ENCODE data around the gene HDAC4.
A peak's percentile ranks its signal among the peaks of the same experiment; 100 is the strongest.

Gene HDAC4

GRCh38 chr2:239341840-239342239, 59.0 kb downstream of the HDAC4 start:
- Histone ChIP-seq H3K4me2 (ENCODE audit: low read depth, low read length, poor library complexity, severe bottlenecking) (no peak overlapping the region), H3K36me3 (ENCODE audit: insufficient read depth, low read length) (no peaks in the 10 kb centered on the region), H2AFZ (ENCODE audit: low read length) (no peak overlapping the region), H3K9me3 (ENCODE audit: insufficient read depth, low read depth, low read length) (no peaks in the 10 kb centered on the region), H3K9ac (ENCODE audit: low read depth, low read length, poor library complexity, severe bottlenecking) (no peak overlapping the region), H3K79me2 (ENCODE audit: insufficient read depth, low read length) (peaks cover 45% of the 10 kb centered on the region), H3F3A (ENCODE audit: low read depth) (no peaks in the 10 kb centered on the region), H4K20me1 (ENCODE audit: insufficient read depth, low read length, poor library complexity, severe bottlenecking) (no peaks in the 10 kb centered on the region), H3K27me3 (ENCODE audit: insufficient read depth, low read length, poor library complexity, severe bottlenecking) (no peaks in the 10 kb centered on the region), H3K4me3 (ENCODE audit: low read length, poor library complexity, severe bottlenecking) (no peak overlapping the region), H3K4me1 (ENCODE audit: insufficient read depth, low read length, poor library complexity, severe bottlenecking) (peaks cover 24% of the 10 kb centered on the region), H3K9me2 (replicated peaks; ENCODE audit: low read depth, low read length) (no peaks in the 10 kb centered on the region)
- no peak for TF ChIP-seq CTCF (conservative IDR thresholded peaks at IDR 0.05; ENCODE audit: low read length)
- TF ChIP-seq EZH2phosphoT487 (IDR thresholded peaks at IDR 0.05; ENCODE audit: borderline replicate concordance), result no peak

- H3F3A ChIP-seq (ENCODE audit: low read depth), result no peaks in the 10 kb centered on the region
- H3K36me3 ChIP-seq (ENCODE audit: insufficient read depth, low read length), result no peaks in the 10 kb centered on the region
- H3K27me3 ChIP-seq (ENCODE audit: insufficient read depth, low read length, poor library complexity, severe bottlenecking), result no peaks in the 10 kb centered on the region
- peaks cover 24% of the 10 kb centered on the region for H3K4me1 ChIP-seq (ENCODE audit: insufficient read depth, low read length, poor library complexity, severe bottlenecking)
- no peak overlapping the region for H2AFZ ChIP-seq (ENCODE audit: low read length)
- H3K4me3 ChIP-seq (ENCODE audit: low read length, poor library complexity, severe bottlenecking), result no peak overlapping the region
- H4K20me1 ChIP-seq (ENCODE audit: insufficient read depth, low read length, poor library complexity, severe bottlenecking), result no peaks in the 10 kb centered on the region
- TF ChIP-seq EZH2phosphoT487 (IDR thresholded peaks at IDR 0.05; ENCODE audit: borderline replicate concordance) (no peak), CTCF (conservative IDR thresholded peaks at IDR 0.05; ENCODE audit: low read length) (no peak)
- no peaks in the 10 kb centered on the region for H3K9me2 ChIP-seq (replicated peaks; ENCODE audit: low read depth, low read length)
- no peaks in the 10 kb centered on the region for H3K9me3 ChIP-seq (ENCODE audit: insufficient read depth, low read depth, low read length)
- H3K4me2 ChIP-seq (ENCODE audit: low read depth, low read length, poor library complexity, severe bottlenecking), result no peak overlapping the region
- peaks cover 43% of the 10 kb centered on the region for H3K79me2 ChIP-seq (ENCODE audit: insufficient read depth, low read length)
- no peak overlapping the region for H3K9ac ChIP-seq (ENCODE audit: low read depth, low read length, poor library complexity, severe bottlenecking)
These were observed 59.6 kb downstream of the HDAC4 start for GRCh38 chr2:239341146-239341732.

- peaks cover 24% of the 10 kb centered on the region for H3K4me1 ChIP-seq (ENCODE audit: insufficient read depth, low read length, poor library complexity, severe bottlenecking)
- no peaks in the 10 kb centered on the region for H3F3A ChIP-seq (ENCODE audit: low read depth)
- H4K20me1 ChIP-seq (ENCODE audit: insufficient read depth, low read length, poor library complexity, severe bottlenecking), result no peaks in the 10 kb centered on the region
- no peaks in the 10 kb centered on the region for H3K27me3 ChIP-seq (ENCODE audit: insufficient read depth, low read length, poor library complexity, severe bottlenecking)
- no peak overlapping the region for H2AFZ ChIP-seq (ENCODE audit: low read length)
- H3K4me3 ChIP-seq (ENCODE audit: low read length, poor library complexity, severe bottlenecking), result peak overlapping the region; percentile 15
- no peak overlapping the region for H3K9ac ChIP-seq (ENCODE audit: low read depth, low read length, poor library complexity, severe bottlenecking)
- TF ChIP-seq CTCF (conservative IDR thresholded peaks at IDR 0.05; ENCODE audit: low read length) (no peak), EZH2phosphoT487 (IDR thresholded peaks at IDR 0.05; ENCODE audit: borderline replicate concordance) (no peak)
- peaks cover 31% of the 10 kb centered on the region for H3K79me2 ChIP-seq (ENCODE audit: insufficient read depth, low read length)
- H3K4me2 ChIP-seq (ENCODE audit: low read depth, low read length, poor library complexity, severe bottlenecking), result peak overlapping the region; percentile 56
- no peaks in the 10 kb centered on the region for H3K36me3 ChIP-seq (ENCODE audit: insufficient read depth, low read length)
- H3K9me2 ChIP-seq (replicated peaks; ENCODE audit: low read depth, low read length), result no peaks in the 10 kb centered on the region
- H3K9me3 ChIP-seq (ENCODE audit: insufficient read depth, low read depth, low read length), result no peaks in the 10 kb centered on the region
These were observed 60.9 kb downstream of the HDAC4 start for GRCh38 chr2:239339726-239340601.

All from Loucy (cell line).